Head of caudate nucleus (tissue), 42 donors: Measurements from ENCODE around the gene PLCD3.
A peak's percentile ranks its signal among the peaks of the same experiment; 100 is the strongest.

Experiments used
- DNase-seq, 42 donors: peaks; one replicate each; pipeline versions ENCODE4 v3.0.0 to v3.0.0-alpha.2; 2020 to 2021; ENCODE audit warnings: mixed read lengths in 7 of 42
- intact Hi-C: fragments of 100-400 bp; cut with DNase I; formaldehyde crosslinking; loops from one replicate; pipeline ENCODE4 v1.15.0; 2022

Gene PLCD3

DNA sequence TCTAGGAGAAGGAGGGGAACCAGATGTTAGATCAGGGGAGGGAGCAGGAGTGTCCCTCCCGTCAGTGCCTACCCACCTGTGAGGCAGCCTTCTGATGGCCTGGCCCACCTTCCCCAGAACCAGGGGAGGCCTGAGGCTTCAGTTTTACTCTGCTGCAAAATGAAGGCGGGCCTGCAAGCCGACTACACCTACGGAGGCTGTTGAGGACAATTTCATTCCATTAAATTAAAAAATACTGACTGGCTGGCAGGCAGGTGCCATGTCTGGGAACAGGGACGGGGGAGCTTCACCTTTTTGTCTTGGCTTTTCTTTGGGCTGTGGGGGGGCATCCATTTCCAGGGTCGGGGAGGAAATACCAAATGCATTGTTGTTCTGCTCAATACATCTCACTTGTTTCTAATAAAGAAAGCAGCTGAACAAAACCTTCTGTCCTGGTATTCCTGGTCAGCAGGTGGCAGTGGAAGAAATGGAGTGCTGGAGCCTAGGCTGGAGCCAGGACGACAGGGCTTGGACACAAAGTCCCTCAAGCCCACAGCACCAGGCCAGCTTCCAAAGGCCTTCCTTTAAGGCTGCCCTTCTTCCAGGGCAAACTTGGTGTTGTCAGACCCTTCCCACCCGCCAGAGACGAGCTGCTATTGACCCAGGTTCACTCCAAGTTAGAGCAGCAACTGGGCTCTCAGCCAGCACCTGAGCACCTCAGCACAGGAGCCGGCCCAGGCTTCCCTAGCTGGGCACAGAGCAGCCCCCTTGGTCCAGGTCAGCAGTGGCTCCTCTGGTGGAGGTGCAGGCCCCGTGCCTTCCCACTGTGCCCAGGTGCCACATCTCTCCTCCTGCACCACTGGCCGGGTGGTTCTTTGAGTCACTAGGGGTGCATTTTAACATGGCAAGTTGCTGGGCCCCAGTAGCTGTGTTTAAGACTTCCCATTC lies 23.5 kb downstream of the PLCD3 start:
- intact Hi-C loops: no loop called here
- no peak for DNase-seq

DNA sequence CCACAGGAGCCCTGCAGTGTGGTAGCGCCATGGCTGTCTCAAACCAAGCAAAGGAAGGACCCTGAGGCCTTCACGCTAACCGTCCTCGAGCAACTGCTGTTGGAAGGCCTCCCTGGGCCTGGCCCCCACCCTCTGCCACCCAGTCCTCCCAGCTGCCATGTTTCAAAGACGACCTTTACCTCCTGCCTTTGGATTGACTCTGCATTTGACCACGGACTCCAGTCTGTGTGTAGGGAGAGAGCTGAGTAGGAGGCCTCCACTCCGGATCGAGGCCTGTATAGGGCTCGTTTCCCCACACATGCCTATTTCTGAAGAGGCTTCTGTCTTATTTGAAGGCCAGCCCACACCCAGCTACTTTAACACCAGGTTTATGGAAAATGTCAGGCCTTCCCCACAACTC lies 24.3 kb downstream of the PLCD3 start:
- DNase-seq: no peak
- intact Hi-C loops: no loop called here

DNA sequence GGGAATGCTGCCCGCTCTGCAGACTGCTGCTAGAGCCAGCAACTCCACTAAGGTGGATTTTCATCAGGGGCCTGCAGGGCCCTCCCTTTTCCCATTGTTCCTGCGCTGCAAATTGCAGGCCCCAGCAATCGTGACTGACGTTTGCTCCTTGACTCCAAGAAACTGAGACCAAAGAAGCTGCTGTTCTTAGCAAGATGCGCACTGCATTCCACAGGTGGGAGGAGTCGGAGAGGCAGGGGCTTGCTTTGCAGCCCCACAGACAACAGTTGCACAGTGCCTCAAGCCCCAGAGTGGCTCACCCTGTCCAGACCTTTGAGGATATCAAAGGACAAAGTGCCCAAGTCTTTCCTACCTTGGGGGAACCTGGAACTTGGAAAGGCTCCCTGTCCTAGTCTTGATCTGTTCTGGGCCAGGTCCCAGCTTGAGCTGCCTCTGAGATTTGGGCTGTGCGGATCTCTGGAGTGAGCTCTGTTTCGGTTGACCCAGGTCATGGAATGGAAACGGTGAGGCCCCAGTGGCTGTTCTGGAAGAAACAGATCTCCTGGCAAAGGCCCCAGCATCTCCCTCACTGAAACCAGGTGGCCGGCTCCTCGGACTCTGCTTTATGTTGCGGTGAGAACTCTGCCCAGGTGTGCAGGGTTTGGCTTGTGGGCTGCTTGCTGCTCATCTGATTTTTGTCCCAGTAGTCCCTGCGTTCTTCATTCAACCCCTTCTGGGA lies 24.9 kb downstream of the PLCD3 start:
- no peak for DNase-seq
- intact Hi-C loops: no loop called here

DNA sequence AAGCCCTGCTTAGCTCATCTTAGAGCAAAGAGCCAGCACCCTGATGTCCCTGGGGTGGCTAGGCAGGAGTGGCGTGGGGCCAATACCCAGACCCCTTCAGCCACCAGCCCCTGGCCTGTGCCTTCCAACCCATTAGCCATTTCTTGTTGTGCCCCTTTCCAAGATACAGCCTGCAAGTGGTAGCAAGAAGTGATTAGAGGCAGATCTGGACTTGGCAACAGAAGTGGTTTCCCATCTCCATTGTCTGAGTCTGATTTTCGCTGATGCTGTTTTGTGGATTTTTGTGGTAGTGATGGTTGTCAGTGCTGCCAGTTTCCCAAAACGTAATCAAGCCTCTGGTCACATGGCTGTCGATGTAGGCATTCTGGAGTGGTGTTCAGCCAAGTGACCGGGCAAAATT lies 25.7 kb downstream of the PLCD3 start:
- intact Hi-C loops: no loop called here

DNA sequence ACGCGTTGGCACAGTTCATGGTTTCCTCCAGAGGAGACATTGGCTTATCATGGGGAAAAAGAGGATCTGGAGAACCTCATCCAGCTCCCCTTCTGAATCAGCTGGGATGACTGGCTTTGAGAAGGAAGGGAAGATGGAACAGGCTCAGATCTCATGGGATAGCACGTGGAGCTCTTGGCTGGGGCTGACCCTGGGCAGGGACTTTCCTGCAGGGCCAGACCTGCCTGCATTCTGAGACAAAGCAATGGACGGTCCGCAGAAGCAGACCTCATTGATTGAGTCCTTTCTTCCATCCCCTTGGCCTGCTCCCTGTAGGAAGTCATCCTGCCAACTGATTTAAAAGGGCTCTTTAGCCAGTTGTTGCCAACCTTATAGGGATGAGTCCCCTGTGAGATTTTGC lies 26.2 kb downstream of the PLCD3 start:
- intact Hi-C loops: no loop called here

More for the DNA sequence above, 25.7 kb downstream of the PLCD3 start:
- DNase-seq: no peak

DNA sequence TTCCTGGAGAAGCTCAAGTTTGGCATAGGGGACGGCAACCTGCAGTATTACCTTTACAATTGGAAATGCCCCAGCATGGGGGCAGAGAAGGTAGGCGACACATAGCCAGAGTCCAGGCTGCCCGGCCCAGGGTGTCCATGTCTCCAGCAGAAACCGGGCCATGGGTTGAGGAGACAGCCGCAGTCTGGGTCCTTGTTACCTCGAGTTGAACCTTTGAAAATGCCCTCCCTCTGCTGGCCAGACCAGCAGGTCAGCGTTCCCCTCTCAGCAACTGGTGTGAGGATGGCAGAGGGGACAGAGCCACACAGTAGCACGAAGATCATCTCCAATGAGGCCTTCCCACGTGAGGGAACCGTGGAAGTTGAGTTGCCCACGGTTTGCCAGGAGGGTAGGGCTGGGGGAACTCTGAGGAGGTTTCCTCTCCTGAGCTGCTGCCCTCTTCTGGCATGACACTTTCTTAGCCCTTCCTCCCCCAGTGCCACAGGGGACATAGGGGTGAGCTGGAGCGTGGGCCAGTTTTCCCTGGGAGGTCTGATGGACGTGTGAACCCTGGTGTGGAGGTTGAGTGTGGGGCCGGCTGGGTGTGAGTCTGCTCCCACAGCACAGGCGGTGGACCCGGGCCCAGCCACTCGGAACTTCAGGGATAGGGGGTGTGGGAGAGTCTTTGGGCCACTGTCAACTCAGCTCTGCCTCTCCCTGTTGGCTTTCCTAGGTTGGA lies 27.2 kb downstream of the PLCD3 start:
- DNase-seq: no peak
- intact Hi-C loops: no loop called here

More for the DNA sequence above, 26.2 kb downstream of the PLCD3 start:
- DNase-seq: no peak

DNA sequence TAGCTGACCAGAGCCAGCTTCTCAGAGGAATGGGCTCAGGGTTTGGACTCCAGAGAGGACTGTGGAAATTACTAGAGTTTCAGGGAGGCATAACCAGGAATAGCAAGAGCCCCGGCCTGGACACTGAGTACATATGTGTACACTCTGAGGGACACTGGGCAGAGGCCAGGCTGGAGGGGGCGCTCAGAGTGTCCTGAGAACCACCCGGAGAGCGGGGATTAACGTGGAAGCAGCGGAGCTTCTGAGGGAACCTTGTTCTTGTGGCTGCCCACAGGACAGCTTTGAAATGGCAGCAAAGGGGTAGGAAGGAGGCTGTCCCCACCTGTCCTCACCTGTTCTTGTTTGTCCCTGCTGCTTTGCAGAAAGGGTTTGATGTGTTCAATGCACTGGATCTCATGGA lies 27.8 kb downstream of the PLCD3 start:
- DNase-seq: no peak
- intact Hi-C loops: no loop called here

DNA sequence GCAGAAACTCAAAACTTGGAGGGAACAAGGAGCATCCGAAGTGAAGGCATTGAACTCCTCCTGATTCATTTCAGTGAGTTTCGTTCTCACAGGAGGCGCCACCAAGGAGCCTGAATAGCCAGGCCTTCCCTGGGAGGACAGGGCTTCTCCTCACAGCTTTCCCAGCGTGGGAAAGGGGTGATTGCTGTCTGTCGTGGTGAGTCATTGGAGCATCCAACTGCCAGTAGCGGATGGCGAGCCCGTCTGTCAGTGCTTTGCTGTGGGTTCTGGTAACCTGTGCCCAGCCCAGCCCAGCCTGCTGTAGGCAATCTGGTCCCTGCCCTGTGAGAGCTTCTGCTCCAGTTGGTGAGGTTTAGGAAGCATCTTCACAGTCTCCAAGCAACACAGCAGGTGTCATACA lies 28.3 kb downstream of the PLCD3 start:
- no peak for DNase-seq
- intact Hi-C loops: no loop called here

DNA sequence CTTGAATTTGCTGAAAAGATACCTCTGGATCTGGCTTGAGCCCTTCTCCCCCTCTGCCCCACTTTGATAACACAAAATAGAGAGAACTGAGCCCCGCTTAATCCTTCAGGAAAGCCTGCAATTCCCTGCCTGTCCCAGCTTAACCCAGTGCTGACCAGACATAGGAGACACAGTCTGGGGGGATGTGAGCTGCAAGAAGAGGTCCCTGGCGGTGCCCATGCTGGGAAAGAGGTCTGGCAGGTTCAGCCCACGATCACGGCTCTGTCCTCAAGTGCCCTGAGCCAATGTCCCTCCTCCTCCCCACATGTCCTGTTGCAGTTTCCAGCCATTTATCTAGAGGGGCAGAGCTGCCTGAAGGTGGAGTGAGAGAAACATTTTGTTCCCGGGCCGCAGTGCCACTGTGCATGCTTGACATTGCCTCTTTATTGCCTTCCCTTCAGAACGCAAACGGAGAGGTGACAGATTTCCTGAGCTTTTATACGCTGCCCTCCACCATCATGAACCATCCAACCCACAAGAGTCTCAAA lies 29.0 kb downstream of the PLCD3 start:
- intact Hi-C loops: no loop called here
- DNase-seq: no peak

DNA sequence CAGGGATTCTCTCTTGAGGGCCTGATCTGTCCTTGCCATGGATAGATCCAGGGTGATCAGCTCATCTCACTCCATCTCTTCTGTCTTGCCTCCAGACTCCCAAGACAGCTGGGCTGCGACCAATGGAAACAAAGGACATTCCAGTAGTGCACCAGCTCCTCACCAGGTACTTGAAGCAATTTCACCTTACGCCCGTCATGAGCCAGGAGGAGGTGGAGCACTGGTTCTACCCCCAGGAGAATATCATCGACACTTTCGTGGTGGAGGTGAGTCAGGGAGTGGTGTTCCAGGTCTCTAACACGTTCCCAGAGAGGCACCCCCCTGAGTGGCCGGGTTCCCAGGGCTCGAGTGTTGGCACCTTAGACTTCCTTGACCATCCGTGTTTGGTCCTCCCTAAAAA lies 29.5 kb downstream of the PLCD3 start:
- intact Hi-C loops: no loop called here
- no peak for DNase-seq

DNA sequence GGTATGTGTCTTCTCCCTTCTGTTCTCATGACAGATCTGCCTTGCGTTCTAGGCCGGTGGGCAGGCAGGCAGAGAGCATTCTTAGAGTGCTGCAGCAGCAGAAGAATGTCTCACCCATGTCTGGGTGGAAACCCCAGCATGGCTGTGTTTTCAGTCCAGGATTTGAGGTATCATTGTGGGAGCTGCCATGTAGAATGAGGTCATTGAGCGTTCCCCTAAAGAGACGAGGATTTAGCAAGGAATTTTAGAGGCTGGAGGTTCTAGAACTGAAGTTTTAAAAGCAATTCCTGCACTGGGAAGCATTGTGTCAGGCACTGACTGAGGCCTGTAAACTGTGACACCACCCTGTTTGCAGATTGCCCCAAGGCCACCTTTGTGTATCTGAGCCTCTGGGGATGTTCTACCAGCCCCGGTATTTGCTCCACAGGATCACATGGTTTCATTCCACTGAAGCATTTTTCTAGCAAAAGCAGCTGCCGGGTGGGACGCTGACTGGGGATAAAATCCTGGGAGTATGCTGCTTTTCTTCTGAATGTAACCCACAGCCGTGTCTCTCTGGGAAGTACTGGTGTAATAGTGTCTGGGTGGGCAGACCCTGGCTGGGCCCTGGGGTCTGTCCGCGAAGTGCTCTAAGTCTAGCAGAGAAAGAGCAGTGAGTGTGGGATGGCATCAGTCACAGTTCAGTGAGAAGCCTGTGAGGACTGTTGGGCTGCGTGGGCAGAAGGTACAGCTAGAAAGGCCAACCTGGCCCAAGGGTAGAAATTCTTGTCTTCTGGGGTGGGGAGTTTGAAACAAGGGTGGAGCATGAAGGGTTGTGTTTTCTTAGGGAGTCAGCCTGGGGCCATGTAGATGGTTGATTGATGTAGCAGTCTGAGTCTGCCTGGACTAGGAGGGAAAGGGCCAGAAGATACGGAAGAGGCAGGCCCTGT lies 30.2 kb downstream of the PLCD3 start:
- DNase-seq: no peak
- intact Hi-C loops: no loop called here

DNA sequence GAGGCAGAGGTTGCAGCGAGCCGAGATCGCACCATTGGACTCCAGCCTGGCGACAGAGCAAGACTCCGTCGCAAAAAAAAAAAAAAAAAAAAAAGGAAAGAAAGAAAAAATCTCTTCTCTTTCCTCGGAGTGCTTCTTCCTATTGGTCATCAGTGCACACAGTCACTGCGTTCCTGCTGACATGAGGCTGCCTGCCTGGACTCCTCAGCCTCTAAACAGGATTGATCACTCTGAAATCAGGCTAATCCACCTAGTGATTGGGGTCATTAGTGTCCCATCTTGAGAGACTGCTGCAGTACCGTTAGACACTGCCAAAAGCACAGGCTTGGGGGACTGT lies 30.8 kb downstream of the PLCD3 start:
- intact Hi-C loops: no loop called here
- no peak for DNase-seq

DNA sequence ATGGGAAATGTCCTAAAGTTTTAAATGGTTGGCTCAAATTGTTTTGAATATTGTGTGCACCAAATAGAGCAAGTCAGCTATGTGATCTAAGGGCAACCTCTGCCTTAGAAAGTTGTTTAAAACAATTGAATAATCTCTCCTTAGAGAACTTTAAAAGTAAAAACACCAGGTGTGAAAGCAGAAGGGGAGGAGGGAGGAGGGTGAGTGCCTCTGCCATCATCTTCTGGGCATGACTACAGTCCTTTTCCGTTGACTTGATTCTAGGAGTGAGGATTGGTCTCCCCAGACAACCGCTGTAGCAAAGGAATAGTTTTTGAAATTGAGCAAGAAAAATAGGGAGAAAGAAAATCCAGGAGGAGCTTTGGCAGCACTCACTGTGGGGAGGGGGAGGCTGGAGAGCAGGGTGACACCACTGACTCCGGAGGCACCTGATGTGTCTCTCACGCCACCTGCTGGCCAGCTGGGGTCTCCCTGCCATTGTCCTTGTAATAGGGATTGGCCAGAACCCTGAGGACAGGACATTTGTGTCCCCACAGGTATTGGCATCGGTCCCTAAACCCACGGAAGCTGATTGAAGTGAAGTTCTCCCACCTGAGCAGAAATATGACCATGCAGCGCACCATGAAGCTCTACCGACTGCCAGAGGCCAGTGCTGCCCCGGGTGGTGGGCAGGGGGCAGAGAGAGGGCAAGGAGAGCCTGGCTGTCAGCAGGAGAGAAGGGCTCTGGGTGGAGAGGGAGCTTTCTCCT lies 33.3 kb downstream of the PLCD3 start:
- intact Hi-C loops: loop anchor here (5.0 kb wide), 1 partner anchor 187 kb away; no protein-coding TSS in a partner anchor
- peak; percentile 57 to 94 (median 84) for DNase-seq

DNA sequence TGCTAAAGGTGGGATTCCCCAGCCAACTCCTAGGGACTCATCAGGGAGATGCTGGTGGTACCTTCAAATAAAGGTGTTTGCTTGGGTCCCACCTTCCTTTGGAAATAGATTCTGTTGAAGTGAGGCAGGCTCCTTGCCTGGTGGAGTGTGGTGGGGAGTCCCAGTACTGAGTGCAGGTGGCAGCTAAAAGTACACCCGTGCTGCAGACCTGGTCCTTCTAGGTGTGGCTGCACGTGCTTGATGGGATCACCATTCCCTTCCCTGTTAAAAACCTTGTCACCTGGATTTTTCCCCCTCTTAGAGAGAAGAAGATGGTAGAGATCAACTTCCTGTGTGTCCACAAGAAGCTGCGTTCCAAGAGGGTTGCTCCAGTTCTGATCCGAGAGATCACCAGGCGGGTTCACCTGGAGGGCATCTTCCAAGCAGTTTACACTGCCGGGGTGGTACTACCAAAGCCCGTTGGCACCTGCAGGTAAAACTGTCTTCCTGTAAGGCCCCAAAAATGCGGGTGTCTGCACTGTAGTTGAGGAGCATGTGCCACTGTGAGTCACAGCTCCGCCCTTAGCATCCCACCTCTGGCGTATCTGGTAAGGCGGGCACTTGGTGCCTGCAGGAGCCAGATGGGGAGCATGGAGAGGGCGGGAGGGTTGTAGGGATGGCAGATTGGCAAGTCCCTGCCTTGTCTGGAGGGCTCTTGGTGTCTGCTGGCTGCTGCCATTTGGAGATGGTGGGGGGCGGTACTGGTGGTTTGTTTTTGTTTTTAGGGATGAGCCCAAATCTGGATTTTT lies 34.0 kb downstream of the PLCD3 start:
- DNase-seq: peak in 33 of 42 donors; percentile 19 to 81 (median 54)
- intact Hi-C loops: loop anchor here (5.0 kb wide), 1 partner anchor 186 kb away; no protein-coding TSS in a partner anchor

DNA sequence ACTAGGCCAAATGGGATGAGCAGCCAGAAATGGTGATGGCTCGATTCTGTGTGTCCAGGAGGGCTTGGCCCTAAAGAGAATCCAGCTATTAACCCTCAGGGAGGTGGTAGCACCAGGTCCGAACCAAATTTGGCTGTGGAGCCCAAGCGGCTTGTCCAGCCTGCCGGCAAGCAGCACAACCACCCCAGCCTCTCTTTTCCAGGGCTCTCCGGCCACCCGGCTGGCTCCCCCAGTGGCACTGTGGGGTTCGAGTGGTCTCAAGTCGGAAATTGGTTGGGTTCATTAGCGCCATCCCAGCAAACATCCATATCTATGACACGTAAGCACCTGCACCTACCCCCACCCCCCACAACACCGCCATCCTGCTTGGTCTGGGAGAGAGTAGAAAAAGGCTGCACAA lies 35.4 kb downstream of the PLCD3 start:
- DNase-seq: no peak
- intact Hi-C loops: loop anchor here (5.0 kb wide), 1 partner anchor 185 kb away; no protein-coding TSS in a partner anchor

DNA sequence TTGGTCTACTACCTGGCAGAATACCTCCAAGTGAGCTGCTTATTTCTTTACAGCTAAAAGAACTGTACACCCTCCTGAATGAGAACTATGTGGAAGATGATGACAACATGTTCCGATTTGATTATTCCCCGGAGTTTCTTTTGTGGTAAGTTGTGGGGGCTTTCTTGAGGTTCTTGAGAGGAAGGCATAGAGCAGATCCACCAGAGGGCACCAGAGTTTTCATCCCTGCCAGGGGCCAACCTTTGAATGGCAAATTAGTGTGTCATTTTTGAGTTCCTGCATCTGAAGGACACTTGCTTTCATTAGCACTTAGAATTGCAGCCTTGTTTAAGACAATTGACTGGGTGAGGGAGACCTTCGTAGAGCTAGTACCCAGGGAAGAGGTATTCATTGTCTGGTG lies 36.2 kb downstream of the PLCD3 start:
- peak in 6 of 42 donors; percentile 20 to 53 (median 24) for DNase-seq
- intact Hi-C loops: loop anchor here (5.0 kb wide), 1 partner anchor 184 kb away; no protein-coding TSS in a partner anchor
